Suprapubic skin (tissue), 3 donors: Measurements from ENCODE around the gene C1orf87.

ENCODE experiments used
- EP300 ChIP-seq: sonication (generic); formaldehyde crosslinking; IDR thresholded peaks from one replicate; pipeline ENCODE4 v1.6.1; 2017; ENCODE audit warnings: antibody characterized with exemption
- TF ChIP-seq, protein P1 (sequence below), 2 donors: fragments of 200-600 bp in 1 of 2; fragments of 450-650 bp in 1 of 2; sonication (generic) in 1 of 2; IDR thresholded peaks; one replicate each; pipeline ENCODE4 v1.5.1; 2016 to 2019; ENCODE audit warnings: antibody characterized with exemption in 2 of 2, mild to moderate bottlenecking in 1 of 2, moderate library complexity in 1 of 2

DNA sequence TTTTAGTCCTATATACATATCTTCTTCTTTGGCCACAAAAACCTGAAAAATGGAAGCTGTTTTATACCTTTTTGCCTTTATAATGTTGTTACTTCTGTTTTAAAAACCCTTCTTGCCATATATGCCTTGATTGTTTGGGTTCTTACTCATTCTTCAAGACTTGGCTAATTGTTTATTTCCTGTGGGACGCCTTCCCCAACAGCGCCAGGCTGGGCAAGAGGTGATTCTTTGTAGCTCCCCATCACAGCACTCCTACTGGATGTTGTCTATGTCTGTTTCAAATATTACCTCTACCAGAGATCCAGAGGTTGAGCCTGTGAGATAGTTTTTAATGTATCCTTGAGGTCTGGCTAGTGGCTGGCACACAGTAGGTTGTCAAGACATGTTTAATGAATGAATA lies 73.8 kb downstream of the C1orf87 start:
- no peak for TF ChIP-seq EP300
- TF ChIP-seq, protein P1, sequence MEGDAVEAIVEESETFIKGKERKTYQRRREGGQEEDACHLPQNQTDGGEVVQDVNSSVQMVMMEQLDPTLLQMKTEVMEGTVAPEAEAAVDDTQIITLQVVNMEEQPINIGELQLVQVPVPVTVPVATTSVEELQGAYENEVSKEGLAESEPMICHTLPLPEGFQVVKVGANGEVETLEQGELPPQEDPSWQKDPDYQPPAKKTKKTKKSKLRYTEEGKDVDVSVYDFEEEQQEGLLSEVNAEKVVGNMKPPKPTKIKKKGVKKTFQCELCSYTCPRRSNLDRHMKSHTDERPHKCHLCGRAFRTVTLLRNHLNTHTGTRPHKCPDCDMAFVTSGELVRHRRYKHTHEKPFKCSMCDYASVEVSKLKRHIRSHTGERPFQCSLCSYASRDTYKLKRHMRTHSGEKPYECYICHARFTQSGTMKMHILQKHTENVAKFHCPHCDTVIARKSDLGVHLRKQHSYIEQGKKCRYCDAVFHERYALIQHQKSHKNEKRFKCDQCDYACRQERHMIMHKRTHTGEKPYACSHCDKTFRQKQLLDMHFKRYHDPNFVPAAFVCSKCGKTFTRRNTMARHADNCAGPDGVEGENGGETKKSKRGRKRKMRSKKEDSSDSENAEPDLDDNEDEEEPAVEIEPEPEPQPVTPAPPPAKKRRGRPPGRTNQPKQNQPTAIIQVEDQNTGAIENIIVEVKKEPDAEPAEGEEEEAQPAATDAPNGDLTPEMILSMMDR (IDR thresholded peaks at IDR 0.05) = no peak
